Measurements from ENCODE around the gene KIF1A. TPM values are rescaled to one million over a fixed set of nuclear protein-coding genes. Genes with fewer than 3 reads are reported as not detected.

KIF1A gene
- total RNA-seq, 1 donor from 2014 or later: 0.37 TPM

DNA sequence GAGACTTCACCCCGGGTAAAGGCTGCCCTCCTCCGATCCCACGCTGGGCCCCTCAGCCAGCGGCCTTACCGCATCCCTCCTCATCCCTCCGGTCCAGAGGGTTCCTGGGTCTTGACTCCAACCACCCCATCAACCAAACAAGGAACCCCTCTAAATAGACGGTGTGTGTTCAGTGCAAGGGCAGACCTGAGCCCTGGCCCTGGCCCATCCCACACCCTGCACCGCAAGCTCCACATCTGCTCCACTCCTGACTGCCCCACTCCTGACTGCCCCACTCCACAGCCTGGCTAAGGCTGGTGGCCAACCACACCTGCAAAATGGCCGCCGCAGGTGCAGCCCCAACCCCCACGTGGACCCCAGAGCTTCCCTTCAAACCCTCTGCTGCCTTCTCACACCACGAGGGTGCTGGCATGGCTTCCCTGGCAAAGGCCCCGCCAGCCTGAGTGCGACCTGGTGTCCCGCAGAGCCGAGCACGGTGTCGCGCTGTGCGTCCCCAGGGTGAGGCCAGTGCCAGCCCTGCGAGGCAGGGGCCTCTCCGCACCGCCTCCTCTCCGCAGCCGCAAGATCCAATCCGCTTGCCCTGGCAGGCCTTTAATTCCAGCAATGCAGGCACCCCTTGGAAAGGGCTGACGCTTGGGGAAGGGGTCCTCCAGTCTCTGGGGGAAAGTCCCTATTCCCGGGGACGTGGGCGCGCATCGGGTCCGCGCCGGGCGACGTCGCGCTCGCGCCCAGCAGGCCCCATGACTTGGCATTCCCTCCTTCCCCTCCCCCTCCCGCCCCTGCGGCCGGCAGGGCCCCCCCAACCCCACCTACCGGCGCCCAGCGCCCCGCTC lies 1.5 kb downstream of the KIF1A start:
- Mint-ChIP-seq H3K27me3 (peaks cover 37% of the 10 kb centered on the region), H3K4me1 (peaks cover 5% of the 10 kb centered on the region), H3K4me3 (no peak overlapping the region), H3K27ac (no peak overlapping the region), H3K36me3 (ENCODE audit: low read depth) (no peaks in the 10 kb centered on the region), H3K9me3 (peaks cover 8% of the 10 kb centered on the region)
- DNase-seq: no peak
- intact Hi-C loops (cut with micrococcal nuclease): no loop called here

DNA sequence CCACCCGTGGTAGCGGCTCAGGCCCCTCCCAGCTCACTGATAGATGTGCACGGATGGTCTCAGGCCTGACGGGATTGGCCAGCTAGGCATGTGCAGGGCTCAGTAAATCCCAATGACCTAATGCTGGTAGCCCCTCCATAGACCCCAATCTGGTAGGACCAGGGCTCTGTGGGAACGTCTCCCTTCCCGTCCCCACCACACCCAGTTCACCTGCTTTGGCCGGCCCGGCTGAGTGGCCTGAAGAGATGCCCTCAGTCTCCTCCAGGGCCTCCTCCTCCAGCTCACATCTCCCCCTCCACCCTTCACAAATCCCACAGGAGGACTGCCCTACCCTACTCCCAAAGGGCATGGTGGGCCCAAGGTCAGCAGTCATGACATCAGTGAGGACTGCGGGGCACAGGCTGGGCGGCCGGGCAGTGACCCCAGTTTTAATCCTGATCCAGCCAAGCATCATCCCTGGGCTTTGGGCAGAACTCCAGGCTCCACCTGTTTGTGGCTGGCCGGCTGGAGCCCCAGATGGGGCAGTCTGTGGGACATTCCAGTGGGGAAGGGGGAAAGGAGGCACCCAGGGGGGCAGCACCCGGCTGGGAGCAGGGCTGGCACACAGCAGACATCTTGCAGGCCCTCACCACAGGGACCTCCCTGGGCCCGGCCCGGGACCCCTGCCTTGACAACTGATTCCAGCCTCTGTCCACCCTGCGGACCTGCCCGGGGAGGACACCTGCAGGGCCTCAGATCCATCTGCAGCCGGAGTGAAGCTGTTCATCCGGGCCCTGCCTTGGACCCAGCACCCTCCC lies 2.3 kb downstream of the KIF1A start:
- Mint-ChIP-seq H3K27ac (no peak overlapping the region), H3K4me1 (peaks cover 5% of the 10 kb centered on the region), H3K27me3 (peaks cover 29% of the 10 kb centered on the region), H3K9me3 (peaks cover 8% of the 10 kb centered on the region), H3K4me3 (no peak overlapping the region), H3K36me3 (ENCODE audit: low read depth) (no peaks in the 10 kb centered on the region)
- DNase-seq: no peak
- intact Hi-C loops (cut with micrococcal nuclease): no loop called here

DNA sequence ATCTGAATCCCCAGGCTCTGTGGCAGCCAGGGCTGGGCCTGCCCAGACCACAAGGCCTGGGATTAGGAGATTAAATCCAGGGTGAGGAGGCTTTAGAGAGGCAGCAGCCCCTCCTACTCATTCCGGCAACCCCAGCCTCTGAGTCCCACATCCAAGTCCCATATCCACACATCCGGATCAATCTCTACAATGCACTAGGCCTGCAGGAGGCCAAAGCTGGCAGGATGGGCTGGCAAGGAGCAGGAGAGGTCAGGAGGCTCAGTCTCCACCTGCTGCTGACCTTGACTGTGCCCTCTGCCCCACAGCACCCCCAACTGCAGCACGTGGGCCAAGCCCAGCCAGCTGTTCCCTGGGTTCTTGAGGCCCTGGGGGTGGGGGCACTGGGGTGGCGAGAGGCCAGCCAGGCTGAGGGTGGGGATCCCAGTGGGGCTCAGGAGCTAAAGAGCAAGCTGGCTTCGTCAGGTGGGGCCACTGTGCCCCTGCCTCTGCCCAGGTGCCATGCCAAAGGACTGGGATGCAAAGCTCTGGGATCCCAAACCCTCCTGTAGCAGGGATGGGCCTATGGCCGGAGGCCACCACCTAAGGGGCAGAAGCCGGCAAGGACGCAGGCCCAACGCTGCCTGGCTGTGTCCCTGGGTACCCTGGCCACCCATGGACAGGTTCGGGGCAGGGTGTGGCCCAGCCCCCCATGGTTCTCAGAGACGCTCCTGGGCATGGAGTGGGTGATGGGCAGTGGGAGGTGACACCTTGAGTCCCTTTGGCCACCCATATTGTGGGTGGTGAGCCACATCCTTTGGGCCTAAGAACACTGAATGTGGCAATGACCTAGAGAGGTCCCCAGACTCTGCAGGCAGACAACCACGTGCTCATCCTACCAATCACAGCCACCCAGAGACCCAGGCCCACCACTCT lies 3.2 kb downstream of the KIF1A start:
- Mint-ChIP-seq H3K9me3 (peaks cover 8% of the 10 kb centered on the region), H3K27ac (no peak overlapping the region), H3K4me3 (no peak overlapping the region), H3K4me1 (peaks cover 5% of the 10 kb centered on the region), H3K36me3 (ENCODE audit: low read depth) (no peaks in the 10 kb centered on the region), H3K27me3 (peaks cover 20% of the 10 kb centered on the region)
- no peak for DNase-seq
- intact Hi-C loops (cut with micrococcal nuclease): no loop called here

DNA sequence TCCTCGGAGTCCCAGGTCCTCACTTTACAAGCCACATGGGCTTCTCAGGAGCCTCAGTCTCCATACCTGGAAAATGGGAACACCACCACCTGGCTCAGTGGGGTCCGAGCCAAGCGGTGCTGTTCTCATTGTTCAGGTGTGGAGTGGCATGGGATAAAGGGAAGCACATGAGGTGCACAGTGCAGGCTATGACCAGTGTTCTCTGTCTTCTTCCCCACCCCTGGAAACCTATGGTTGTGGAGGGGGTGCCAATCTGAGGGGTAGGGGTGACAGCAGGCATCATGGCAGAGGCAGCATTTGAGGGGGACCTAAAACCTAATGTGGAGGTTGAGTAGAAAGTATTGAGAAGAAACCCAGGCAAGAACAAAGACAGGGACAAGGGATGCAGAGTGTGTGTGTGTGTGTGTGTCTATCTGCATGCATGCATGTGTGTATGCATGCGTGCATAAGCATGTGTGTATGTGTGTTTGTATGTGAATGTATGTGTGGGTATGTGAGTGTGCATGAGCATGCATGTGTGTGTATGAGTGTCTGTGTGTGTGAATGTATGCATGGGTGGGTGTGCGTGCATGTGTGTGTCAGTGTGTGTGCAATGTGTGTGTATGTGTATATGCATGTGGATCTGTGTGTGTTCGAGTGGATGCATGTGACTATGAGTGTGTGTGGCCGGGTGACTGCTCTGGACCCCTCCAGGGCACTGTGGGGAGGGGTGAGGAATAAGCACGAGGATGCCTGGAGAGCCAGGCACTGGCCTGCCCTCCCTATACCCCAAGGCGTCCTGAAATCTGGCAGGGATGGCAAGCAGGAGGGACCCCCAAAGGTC lies 4.0 kb downstream of the KIF1A start:
- Mint-ChIP-seq H3K27ac (no peak overlapping the region), H3K4me3 (no peak overlapping the region), H3K4me1 (peaks cover 2% of the 10 kb centered on the region), H3K27me3 (peaks cover 13% of the 10 kb centered on the region), H3K9me3 (peaks cover 14% of the 10 kb centered on the region), H3K36me3 (ENCODE audit: low read depth) (no peaks in the 10 kb centered on the region)
- no peak for DNase-seq
- intact Hi-C loops (cut with micrococcal nuclease): no loop called here

DNA sequence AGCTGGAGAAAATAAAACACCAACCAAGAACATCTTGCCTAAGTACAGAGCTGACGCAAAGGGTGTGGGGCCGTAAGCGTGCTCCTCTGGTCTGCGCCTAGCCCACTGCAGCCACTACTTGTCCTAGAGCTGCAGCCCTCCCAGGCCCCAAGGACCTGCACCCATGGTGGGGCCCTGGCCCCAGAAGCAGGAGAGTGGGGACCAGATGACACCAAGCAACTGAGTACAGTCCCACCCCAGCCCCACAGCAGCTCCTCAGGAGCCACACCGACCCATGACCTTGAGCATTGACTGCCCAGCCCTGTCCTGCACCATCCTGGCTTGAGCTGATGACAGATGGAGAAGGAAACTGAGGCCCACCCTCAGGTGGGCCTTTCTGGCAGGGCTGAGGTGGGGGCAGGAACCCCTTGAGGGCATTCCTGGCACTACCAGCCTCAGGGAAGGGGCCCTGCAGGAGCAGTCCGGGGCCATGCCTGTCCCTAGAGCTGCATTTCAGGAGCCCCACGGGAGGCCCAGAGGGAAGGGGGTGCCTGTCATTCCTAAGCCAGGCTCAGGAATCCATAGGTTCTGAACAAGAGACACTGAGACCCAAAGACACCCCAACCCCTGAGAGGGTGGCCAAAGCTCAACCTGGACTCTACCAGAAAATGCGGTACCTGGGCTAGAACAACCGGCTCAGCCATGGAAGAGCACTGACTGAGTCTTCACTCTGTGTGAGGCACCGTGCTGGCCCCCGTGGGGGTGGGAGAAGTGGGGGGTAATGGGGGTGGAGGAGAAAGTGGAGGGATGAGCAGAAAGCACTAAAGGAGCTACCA lies 4.9 kb downstream of the KIF1A start:
- Mint-ChIP-seq H3K27ac (no peak overlapping the region), H3K36me3 (ENCODE audit: low read depth) (no peaks in the 10 kb centered on the region), H3K4me3 (no peak overlapping the region), H3K4me1 (no peaks in the 10 kb centered on the region), H3K9me3 (peaks cover 14% of the 10 kb centered on the region), H3K27me3 (peaks cover 11% of the 10 kb centered on the region)
- intact Hi-C loops (cut with micrococcal nuclease): no loop called here
- no peak for DNase-seq

DNA sequence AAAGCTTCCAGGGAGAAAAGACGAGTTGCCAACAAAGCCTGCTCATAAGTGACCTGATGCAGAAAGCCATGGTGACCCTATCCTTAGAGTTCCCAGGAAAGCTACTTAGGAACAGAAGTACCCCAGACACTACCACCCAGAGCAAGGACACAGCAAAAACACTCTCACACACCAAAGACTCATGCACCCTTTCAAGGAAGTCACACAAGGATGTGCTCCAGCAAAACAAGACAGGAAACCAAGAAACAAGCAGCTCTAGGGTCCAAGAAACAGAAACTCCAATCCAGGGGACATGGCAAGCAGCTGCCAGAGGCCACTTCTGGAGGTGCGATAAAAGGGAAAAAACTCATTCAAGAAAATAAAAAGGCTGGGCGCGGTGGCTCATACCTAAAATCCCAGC lies 5.7 kb downstream of the KIF1A start:
- intact Hi-C loops (cut with micrococcal nuclease): no loop called here
- H3K36me3 Mint-ChIP-seq (ENCODE audit: low read depth): no peaks in the 10 kb centered on the region
- H3K9me3 Mint-ChIP-seq: peaks cover 14% of the 10 kb centered on the region
- H3K27me3 Mint-ChIP-seq: peaks cover 11% of the 10 kb centered on the region
- DNase-seq: no peak
- no peak overlapping the region for H3K27ac Mint-ChIP-seq
- no peaks in the 10 kb centered on the region for H3K4me1 Mint-ChIP-seq
- no peak overlapping the region for H3K4me3 Mint-ChIP-seq

DNA sequence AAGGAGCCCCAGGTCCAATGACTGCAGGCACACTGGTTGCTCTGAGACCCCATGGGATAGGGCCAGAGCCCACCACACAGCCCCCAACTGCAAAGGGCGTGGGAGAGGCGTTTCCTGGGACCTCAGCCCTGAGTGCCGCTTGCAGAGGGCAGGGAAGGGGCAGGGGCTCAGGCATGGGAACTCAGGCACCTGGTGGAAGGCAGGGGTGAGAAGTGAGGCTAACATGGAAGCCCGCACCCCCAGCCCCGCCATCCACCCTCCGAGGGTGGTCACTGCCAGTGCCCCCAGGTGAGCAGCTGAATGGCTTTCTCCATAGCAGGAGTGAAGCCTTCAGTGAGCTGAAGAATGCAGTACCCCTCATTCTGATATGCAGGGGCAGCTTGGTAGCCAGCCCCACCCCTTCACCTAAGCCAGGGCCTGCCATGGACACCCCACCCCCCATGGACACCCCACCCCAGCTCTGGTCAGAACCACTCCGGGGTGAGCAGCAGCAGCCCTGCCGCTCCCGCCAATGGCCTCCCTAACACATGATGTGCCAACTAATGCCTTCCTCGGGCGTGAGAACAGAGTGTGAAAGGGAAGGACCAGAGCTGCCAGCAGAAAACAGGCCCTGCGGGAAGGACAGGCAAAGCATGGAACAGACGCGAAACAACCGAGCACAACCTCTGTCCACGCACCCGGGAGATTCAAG lies 6.6 kb downstream of the KIF1A start:
- intact Hi-C loops (cut with micrococcal nuclease): no loop called here

DNA sequence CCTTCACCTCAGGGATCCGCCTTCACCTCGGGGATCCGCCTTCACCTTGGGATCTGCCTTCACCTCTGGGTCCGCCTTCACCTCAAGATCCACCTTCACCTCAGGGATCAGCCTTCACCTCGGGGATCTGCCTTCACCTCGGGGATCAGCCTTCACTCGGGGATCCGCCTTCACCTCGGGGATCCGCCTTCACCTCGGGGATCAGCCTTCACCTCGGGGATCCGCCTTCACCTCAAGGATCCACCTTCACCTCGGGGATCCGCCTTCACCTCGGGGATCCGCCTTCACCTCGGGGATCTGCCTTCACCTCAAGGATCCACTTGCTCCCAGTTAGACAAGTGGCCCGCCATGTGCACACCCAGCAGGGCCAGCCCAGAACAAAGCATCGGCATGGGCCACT lies 7.3 kb downstream of the KIF1A start:
- Mint-ChIP-seq H3K9me3 (peaks cover 14% of the 10 kb centered on the region), H3K27ac (no peak overlapping the region), H3K4me3 (no peak overlapping the region), H3K4me1 (no peaks in the 10 kb centered on the region), H3K27me3 (peaks cover 6% of the 10 kb centered on the region), H3K36me3 (ENCODE audit: low read depth) (no peaks in the 10 kb centered on the region)
- DNase-seq: no peak
- intact Hi-C loops (cut with micrococcal nuclease): no loop called here

More for the DNA sequence above, 6.6 kb downstream of the KIF1A start:
- Mint-ChIP-seq H3K27ac (no peak overlapping the region), H3K4me1 (no peaks in the 10 kb centered on the region), H3K36me3 (ENCODE audit: low read depth) (no peaks in the 10 kb centered on the region), H3K9me3 (peaks cover 14% of the 10 kb centered on the region), H3K27me3 (peaks cover 8% of the 10 kb centered on the region), H3K4me3 (no peak overlapping the region)
- no peak for DNase-seq

DNA sequence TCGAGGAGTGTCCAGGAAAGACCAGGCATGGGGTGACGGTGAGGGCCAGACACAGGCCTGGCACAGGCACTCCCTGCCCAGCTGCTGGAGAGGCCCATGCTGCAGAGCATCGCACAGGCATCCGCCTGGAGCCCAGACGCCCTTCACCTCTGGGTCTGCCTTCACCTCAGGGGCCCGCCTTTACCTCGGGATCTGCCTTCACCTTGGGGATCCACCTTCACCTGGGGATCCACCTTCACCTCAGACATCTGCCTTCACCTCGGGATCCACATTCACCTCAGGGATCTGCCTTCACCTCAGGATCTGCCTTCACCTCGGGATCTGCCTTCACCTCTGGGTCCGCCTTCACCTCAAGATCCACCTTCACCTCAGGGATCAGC lies 7.7 kb downstream of the KIF1A start:
- H3K4me3 Mint-ChIP-seq: no peak overlapping the region

DNA sequence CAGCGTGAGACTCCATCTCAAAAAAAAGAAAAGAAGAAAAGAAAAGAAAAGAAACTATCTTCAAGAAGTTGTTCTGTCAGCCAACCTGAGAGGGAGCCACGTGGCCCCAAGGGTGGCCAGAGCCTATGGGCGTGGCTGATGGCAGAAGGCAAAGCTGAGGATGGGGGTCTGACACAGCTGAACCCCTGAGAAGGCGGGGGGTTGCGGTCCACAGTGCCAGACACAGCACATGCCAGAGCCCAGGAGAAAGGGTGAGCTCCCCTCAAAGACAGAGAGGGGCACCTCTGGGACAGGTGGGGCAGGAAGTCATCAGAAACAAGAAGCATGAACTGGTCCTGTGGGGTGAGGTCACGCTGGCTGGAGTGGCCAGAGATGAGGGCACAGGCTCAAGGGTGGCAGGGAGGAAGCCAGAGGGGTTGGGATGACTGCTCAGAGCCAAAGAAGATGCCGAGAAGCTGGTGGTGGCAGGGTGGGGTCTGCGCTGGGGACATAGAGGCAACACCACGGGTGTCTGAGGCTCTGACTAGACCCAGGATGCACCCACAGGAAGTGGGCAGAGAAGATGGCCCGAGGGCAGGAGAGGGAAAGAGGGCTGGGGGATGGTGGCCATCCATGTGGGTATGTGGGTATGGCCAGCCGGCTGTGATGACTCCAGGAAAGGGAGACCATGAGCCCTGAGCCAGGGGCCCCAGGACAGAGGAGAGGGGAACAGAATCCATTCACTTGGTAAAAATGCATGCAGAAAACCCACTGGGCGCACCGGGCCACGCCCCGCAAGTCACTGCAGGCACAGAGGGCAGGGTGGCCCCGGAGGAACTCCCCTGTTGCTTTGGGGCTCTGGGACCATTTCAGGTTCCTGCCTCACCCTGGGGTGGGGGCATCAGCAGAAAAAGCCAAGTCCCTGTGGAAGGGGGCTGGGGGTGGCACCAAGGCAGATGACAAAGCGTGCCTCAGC lies 8.4 kb downstream of the KIF1A start:
- Mint-ChIP-seq H3K27me3 (peaks cover 4% of the 10 kb centered on the region), H3K4me1 (no peaks in the 10 kb centered on the region), H3K27ac (no peak overlapping the region), H3K9me3 (peaks cover 14% of the 10 kb centered on the region), H3K36me3 (ENCODE audit: low read depth) (no peaks in the 10 kb centered on the region), H3K4me3 (no peak overlapping the region)
- no peak for DNase-seq
- intact Hi-C loops (cut with micrococcal nuclease): no loop called here

More for the DNA sequence above, 7.7 kb downstream of the KIF1A start:
- H3K36me3 Mint-ChIP-seq (ENCODE audit: low read depth): no peaks in the 10 kb centered on the region
- peaks cover 14% of the 10 kb centered on the region for H3K9me3 Mint-ChIP-seq
- no peaks in the 10 kb centered on the region for H3K4me1 Mint-ChIP-seq
- H3K27ac Mint-ChIP-seq: no peak overlapping the region
- intact Hi-C loops (cut with micrococcal nuclease): no loop called here
- H3K27me3 Mint-ChIP-seq: peaks cover 4% of the 10 kb centered on the region
- no peak for DNase-seq

DNA sequence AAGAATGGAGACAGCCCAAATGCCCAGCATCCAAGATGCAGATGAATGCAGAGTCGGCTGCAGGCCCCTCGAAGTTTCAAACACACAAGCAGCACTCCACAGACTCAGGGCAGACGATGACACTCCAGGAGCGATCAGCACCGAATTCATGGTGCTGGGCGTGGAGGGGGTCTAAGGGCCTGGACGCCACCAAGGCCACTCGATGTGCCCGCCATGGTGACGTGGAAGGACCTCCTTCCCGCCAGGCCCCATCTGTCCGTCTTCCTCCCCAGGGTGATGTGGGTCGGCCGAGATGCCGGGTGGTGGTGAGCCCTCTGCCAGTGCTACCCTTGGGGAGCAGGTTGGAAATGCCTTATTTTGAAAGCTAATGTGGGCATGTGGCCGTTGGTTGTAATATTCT lies 9.4 kb downstream of the KIF1A start:
- peaks cover 14% of the 10 kb centered on the region for H3K9me3 Mint-ChIP-seq
- peaks cover 2% of the 10 kb centered on the region for H3K27me3 Mint-ChIP-seq
- intact Hi-C loops (cut with micrococcal nuclease): no loop called here
- no peaks in the 10 kb centered on the region for H3K36me3 Mint-ChIP-seq (ENCODE audit: low read depth)
- no peaks in the 10 kb centered on the region for H3K4me1 Mint-ChIP-seq
- no peak overlapping the region for H3K27ac Mint-ChIP-seq
- DNase-seq: no peak
- H3K4me3 Mint-ChIP-seq: no peak overlapping the region

All from activated CD4-positive, alpha-beta T cell treated with anti-CD3 and anti-CD28 coated beads, Interleukin-2, amount 10 ng/mL, durations not matched to agents 24 days and 14 days (primary cell).